ENCODE measurements around the gene USP49. TPM values are rescaled to one million over a fixed set of nuclear protein-coding genes. Genes with fewer than 3 reads are reported as not detected.

USP49 gene
- total and polyA plus RNA-seq, 2 of the 13 experiments (the other 11 are each of a cell fraction or from before 2014, with no cell fraction given), result 2.9 to 4.3 TPM

GRCh38 chr6:41941280-41942066 is 46.3 kb upstream of the USP49 start, which contains the start of gene CCND3 (continued):
- TF ChIP-seq HINFP (CRISPR knock-in tag; IDR thresholded peaks at IDR 0.05; ENCODE audit: low read depth) (0 out of 2 replicates have a peak, but pooled peaks have one; percentile 57), BATF2 (CRISPR knock-in tag; IDR thresholded peaks at IDR 0.05) (no peak), ZFY (CRISPR knock-in tag; IDR thresholded peaks at IDR 0.05) (peak; percentile 74), ZNF383 (CRISPR knock-in tag; IDR thresholded peaks at IDR 0.05; ENCODE audit: borderline replicate concordance) (0 out of 2 replicates have a peak, but pooled peaks have one; percentile 77), SP5 (CRISPR knock-in tag; IDR thresholded peaks at IDR 0.05; ENCODE audit: borderline replicate concordance, low read depth) (peak; percentile 89), ZNF550 (CRISPR knock-in tag; IDR thresholded peaks at IDR 0.05; ENCODE audit: borderline replicate concordance) (no peak), ZNF3 (CRISPR knock-in tag; IDR thresholded peaks at IDR 0.05) (no peak), ZNF44 (CRISPR knock-in tag; IDR thresholded peaks at IDR 0.05) (no peak), GATAD2A (CRISPR knock-in tag; IDR thresholded peaks at IDR 0.05) (peak; percentile 16; the same call in 1 of the 2 replicates), ZNF660 (CRISPR knock-in tag; IDR thresholded peaks at IDR 0.05; ENCODE audit: borderline replicate concordance, low read depth) (no peak; the same call in 1 of the 2 replicates), SKI (IDR thresholded peaks at IDR 0.05; ENCODE audit: partially characterized antibody) (peak; percentile 72), GTF2F1 (IDR thresholded peaks at IDR 0.05; ENCODE audit: low read length) (no peak), ZNF879 (CRISPR knock-in tag; IDR thresholded peaks at IDR 0.05) (no peak), ZBTB20 (CRISPR knock-in tag; IDR thresholded peaks at IDR 0.05; ENCODE audit: borderline replicate concordance, low read depth) (no peak), GMEB2 (CRISPR knock-in tag; IDR thresholded peaks at IDR 0.05; ENCODE audit: low read depth) (0 out of 2 replicates have a peak, but pooled peaks have one; percentile 50), ZMAT5 (CRISPR knock-in tag; IDR thresholded peaks at IDR 0.05; ENCODE audit: borderline replicate concordance, low read depth) (no peak), ZGPAT (CRISPR knock-in tag; IDR thresholded peaks at IDR 0.05) (peak; percentile 42), ARID3A (IDR thresholded peaks at IDR 0.05; ENCODE audit: low read depth, low read length) (no peak), ZNF496 (CRISPR knock-in tag; IDR thresholded peaks at IDR 0.05; ENCODE audit: insufficient replicate concordance) (no peak), CSRNP2 (CRISPR knock-in tag; conservative IDR thresholded peaks at IDR 0.05; ENCODE audit: low read depth) (no peak)
